SK-N-SH (cell line): Measurements from ENCODE around the gene EP400.

Experiments used
- EP300 ChIP-seq, 2 experiments: IDR thresholded peaks; 2 replicates each; pipeline versions ENCODE4 v1.4.0 to v1.6.1; 2012; ENCODE audit warnings: borderline replicate concordance in 1 of 2, low read depth in 1 of 2, low read length in 1 of 2
- POLR2AphosphoS5 ChIP-seq: IDR thresholded peaks from 2 replicates; pipeline ENCODE4 v1.6.1; 2012; ENCODE audit warnings: low read depth, low read length
- TEAD4 ChIP-seq: IDR thresholded peaks from 2 replicates; pipeline ENCODE4 v1.4.0; 2012; ENCODE audit warnings: mild to moderate bottlenecking, borderline replicate concordance; ENCODE audit not compliant: insufficient read depth
- TF ChIP-seq, protein P1 (sequence below): fragments of 200-600 bp; sonication (generic); IDR thresholded peaks from 2 replicates; pipeline ENCODE4 v1.6.1; 2017; ENCODE audit warnings: antibody characterized with exemption, mild to moderate bottlenecking, moderate library complexity

DNA sequence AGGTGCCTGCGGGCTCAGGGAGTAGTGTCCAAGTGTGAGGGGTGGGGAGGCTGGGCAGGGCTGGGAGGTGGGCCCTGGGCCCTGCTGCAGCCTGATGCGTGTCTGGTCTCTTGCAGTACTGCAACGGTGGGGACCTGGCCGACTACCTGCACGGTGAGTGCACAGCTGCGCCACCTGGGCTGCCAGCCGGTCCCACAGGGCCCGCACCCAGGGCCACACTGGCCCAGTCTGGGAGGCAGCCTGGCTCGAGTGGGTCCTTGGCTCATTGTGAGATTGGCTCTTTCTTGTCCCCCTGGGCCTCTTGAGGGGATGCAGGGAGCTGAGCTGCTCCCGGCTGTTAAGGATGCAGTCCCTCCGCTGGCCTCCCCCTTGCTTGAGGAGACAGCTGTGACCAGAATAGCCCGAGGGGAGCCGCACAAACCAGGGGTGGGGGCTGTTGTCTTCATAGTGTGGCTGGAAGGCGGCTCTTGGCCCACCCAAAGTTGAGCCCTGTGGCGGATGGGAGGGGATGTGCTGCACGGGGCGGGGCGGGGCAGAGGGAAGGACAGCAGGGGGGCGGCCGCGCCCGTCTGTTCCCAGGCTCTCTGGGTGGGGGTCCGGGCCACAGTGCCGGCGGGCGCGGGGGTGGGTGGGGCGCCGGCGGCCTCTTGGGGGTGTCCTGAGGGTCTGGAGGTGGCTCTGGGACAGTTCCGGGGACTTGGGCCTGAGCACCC, 42.2 kb upstream of the EP400 start:
- no peak for TF ChIP-seq EP300 (IDR thresholded peaks at IDR 0.05; ENCODE audit: borderline replicate concordance in 1 of 2, low read depth in 1 of 2, low read length in 1 of 2)
- TF ChIP-seq POLR2AphosphoS5, result no peak
- TF ChIP-seq TEAD4, result no peak
- TF ChIP-seq, protein P1, sequence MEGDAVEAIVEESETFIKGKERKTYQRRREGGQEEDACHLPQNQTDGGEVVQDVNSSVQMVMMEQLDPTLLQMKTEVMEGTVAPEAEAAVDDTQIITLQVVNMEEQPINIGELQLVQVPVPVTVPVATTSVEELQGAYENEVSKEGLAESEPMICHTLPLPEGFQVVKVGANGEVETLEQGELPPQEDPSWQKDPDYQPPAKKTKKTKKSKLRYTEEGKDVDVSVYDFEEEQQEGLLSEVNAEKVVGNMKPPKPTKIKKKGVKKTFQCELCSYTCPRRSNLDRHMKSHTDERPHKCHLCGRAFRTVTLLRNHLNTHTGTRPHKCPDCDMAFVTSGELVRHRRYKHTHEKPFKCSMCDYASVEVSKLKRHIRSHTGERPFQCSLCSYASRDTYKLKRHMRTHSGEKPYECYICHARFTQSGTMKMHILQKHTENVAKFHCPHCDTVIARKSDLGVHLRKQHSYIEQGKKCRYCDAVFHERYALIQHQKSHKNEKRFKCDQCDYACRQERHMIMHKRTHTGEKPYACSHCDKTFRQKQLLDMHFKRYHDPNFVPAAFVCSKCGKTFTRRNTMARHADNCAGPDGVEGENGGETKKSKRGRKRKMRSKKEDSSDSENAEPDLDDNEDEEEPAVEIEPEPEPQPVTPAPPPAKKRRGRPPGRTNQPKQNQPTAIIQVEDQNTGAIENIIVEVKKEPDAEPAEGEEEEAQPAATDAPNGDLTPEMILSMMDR, result no peak
